Activated CD4-positive, alpha-beta memory T cell treated with anti-CD3 and anti-CD28 coated beads, Interleukin-2, amount 10 ng/mL, durations not matched to agents 7 days and 5 days (primary cell): ENCODE results near the gene CCDC88B. TPM values are rescaled to one million over a fixed set of nuclear protein-coding genes. Genes with fewer than 3 reads are reported as not detected.
A peak's percentile ranks its signal among the peaks of the same experiment; 100 is the strongest.

Experiments used
- CTCF ChIA-PET: fragments of 350-600 bp; sonication (Branson Sonifier 250); formaldehyde crosslinking; loops from one replicate; lab custom pipeline; 2021; ENCODE audit warnings: antibody characterized with exemption, inconsistent platforms; lab: Charles Lee
- POLR2A ChIA-PET: fragments of 350-600 bp; sonication (Branson Sonifier 250); formaldehyde crosslinking; loops from one replicate; lab custom pipeline; 2021; ENCODE audit warnings: antibody characterized with exemption; lab: Charles Lee
- DNase-seq: peaks from one replicate; pipeline ENCODE4 v3.0.0-alpha.2; 2020
- H3K27ac Mint-ChIP-seq: one replicate; pipeline ENCODE4 v1.8.0; 2021; ENCODE audit warnings: mild to moderate bottlenecking, mixed read lengths
- H3K27me3 Mint-ChIP-seq: one replicate; pipeline ENCODE4 v1.8.0; 2021; ENCODE audit warnings: mixed read lengths
- H3K36me3 Mint-ChIP-seq: one replicate; pipeline ENCODE4 v1.8.0; 2021; ENCODE audit warnings: low read depth, mixed read lengths
- H3K4me1 Mint-ChIP-seq: one replicate; pipeline ENCODE4 v1.8.0; 2021; ENCODE audit warnings: mixed read lengths
- H3K4me3 Mint-ChIP-seq: one replicate; pipeline ENCODE4 v1.8.0; 2021; ENCODE audit warnings: mild to moderate bottlenecking, mixed read lengths
- H3K9me3 Mint-ChIP-seq: one replicate; pipeline ENCODE4 v1.8.0; 2021; ENCODE audit warnings: mixed read lengths
- total RNA-seq, 2 experiments: library from RNA; stranded (reverse); gene quantifications; one replicate each; pipeline ENCODE4 v1.2.3, GENCODE V29; 2021

Gene CCDC88B
- 100 to 1,000 TPM in 1 of 2 experiments, 10 to 100 TPM in 1; 99.1 to 106 TPM for total RNA-seq

DNA sequence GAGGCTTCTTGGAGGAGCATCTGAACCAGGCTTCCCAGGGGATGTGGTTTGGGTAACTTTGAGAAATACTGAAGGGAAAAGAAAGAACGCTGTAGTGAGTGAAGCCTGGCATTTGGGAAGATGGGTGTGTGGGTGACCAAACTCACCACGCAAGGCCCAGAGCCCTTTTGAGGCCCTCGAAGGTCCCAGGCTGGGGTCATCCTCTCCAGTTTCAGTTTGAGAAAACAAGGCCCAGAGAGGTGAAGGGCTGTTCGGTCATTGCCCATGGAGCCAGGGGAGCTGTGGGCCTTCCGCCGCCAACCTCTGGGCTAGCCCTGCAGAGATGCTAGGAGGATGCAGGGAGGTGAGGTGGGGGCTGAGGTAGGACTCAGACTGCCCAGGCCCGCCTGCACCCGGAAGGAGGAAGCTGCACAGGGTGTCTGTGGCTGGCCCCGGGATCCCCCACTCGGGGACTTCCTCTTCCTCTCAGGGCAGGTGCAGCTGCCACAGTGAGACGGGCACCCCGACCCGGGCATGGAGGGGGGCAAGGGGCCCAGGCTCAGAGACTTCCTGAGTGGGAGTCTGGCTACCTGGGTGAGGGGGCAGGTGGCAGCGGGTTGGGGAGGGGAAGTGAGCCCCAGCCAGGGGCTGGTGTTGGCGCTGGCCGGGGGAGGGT is at the start of gene CCDC88B:
Gene CCDC88B (plus strand): TSS at position 451 of the 655 bp plus-strand sequence. CDS start 63 bp downstream, at position 514.
- Mint-ChIP-seq H3K27me3 (no peaks in the 10 kb centered on the region), H3K9me3 (no peaks in the 10 kb centered on the region), H3K4me1 (peaks cover 62% of the 10 kb centered on the region), H3K4me3 (peak within 1 kb of the TSS; percentile 92), H3K27ac (peak within 1 kb of the TSS; percentile 94), H3K36me3 (peaks cover 44% of the 10 kb centered on the region)
- ChIA-PET POLR2A (interaction anchor here (0.6 to 4.2 kb wide), 10 partner anchors 8 to 135 kb away, joined by 3 to 52 read pairs (median 6); partner anchors contain the start of genes ESRRA, PRDX5 and TRMT112), CTCF (interaction anchor here (1.5 to 7.4 kb wide), 3 partner anchors 8 to 22 kb away, joined by 6 to 70 read pairs (median 41); partner anchors contain the start of genes PRDX5 and TRMT112)
- peak; percentile 91 for DNase-seq

- peak overlapping the region; percentile 53 for H3K4me3 Mint-ChIP-seq
- DNase-seq = no peak
- no peaks in the 10 kb centered on the region for H3K9me3 Mint-ChIP-seq
- no peak overlapping the region for H3K27ac Mint-ChIP-seq
- POLR2A ChIA-PET = interaction anchor here (0.8 to 1.6 kb wide), 5 partner anchors 14 to 64 kb away, joined by 3 to 6 read pairs (median 3); partner anchors contain the start of genes ESRRA, NUDT22, PRDX5 and TRPT1
- peaks cover 20% of the 10 kb centered on the region for H3K4me1 Mint-ChIP-seq
- peaks cover 6% of the 10 kb centered on the region for H3K36me3 Mint-ChIP-seq
- H3K27me3 Mint-ChIP-seq = peaks cover 38% of the 10 kb centered on the region
- CTCF ChIA-PET = interaction anchor here (2.2 to 2.4 kb wide), 2 partner anchors 11 to 14 kb away, joined by 8 to 13 read pairs; no protein-coding TSS in a partner anchor
Observed at GRCh38 chr11:64290352-64291261, 49.4 kb upstream of the CCDC88B start.

- Mint-ChIP-seq H3K27ac (no peak within 1 kb of the TSS), H3K9me3 (no peaks in the 10 kb centered on the region), H3K27me3 (peaks cover 46% of the 10 kb centered on the region), H3K36me3 (peaks cover 6% of the 10 kb centered on the region), H3K4me1 (peaks cover 18% of the 10 kb centered on the region), H3K4me3 (peak within 1 kb of the TSS; percentile 53)
- ChIA-PET POLR2A (interaction anchor here (1.4 to 1.6 kb wide), 2 partner anchors 9 to 21 kb away, joined by 3 read pairs; no protein-coding TSS in a partner anchor), CTCF (interaction anchor here (2.4 kb wide), 1 partner anchor 10 kb away, joined by 13 read pairs; no protein-coding TSS in a partner anchor)
- DNase-seq = no peak
Observed at GRCh38 chr11:64291262-64291751, 48.7 kb upstream of the CCDC88B start, which contains the start of gene KCNK4. Gene KCNK4 (plus strand): TSS chr11:64291302. CDS start chr11:64293019, 1,717 bp downstream.

DNA sequence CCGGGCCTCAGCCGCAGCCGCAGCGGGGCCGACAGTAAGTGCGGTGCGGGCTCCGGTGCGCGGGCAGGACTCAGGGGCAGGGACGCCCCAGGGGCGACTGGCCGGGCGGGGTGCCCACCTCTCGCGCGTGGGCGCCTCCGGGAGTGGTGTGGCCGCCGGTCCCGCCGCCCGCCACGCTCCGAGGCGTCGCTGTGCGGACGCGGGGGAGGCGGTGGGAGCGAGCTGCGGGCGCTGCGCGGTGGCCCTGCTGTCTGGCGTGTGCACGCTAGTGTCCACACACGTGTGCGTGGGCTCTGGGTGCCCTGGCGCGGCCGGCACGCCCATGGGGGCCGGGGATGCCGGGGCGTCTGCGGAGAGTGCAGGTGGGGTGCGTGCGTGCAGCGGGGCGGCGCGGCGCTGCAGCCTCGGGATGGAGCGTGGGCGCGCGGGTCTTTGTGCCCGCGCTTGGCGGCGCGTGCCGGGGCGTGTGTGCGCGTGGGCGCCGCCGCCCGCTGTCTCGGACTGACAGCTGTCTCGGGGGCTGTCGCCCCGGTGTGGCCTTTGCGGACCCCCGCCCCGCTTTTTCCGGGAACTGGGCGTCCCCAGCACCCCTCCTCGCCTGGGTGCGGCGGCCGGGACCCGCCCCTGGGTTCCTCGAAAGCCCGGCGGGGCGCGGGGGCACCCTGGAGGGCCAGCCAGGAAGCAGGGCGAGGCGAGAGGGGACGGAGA is 48.1 kb upstream of the CCDC88B start:
- ChIA-PET POLR2A (interaction anchor here (1.0 to 1.4 kb wide), 2 partner anchors 9 to 12 kb away, joined by 3 read pairs; no protein-coding TSS in a partner anchor), CTCF (interaction anchor here (1.5 to 1.8 kb wide), 2 partner anchors 9 to 12 kb away, joined by 8 to 11 read pairs; no protein-coding TSS in a partner anchor)
- Mint-ChIP-seq H3K9me3 (no peaks in the 10 kb centered on the region), H3K27ac (no peak overlapping the region), H3K4me3 (no peak overlapping the region), H3K4me1 (peaks cover 12% of the 10 kb centered on the region), H3K36me3 (peaks cover 6% of the 10 kb centered on the region), H3K27me3 (peaks cover 51% of the 10 kb centered on the region)
- DNase-seq = no peak

DNA sequence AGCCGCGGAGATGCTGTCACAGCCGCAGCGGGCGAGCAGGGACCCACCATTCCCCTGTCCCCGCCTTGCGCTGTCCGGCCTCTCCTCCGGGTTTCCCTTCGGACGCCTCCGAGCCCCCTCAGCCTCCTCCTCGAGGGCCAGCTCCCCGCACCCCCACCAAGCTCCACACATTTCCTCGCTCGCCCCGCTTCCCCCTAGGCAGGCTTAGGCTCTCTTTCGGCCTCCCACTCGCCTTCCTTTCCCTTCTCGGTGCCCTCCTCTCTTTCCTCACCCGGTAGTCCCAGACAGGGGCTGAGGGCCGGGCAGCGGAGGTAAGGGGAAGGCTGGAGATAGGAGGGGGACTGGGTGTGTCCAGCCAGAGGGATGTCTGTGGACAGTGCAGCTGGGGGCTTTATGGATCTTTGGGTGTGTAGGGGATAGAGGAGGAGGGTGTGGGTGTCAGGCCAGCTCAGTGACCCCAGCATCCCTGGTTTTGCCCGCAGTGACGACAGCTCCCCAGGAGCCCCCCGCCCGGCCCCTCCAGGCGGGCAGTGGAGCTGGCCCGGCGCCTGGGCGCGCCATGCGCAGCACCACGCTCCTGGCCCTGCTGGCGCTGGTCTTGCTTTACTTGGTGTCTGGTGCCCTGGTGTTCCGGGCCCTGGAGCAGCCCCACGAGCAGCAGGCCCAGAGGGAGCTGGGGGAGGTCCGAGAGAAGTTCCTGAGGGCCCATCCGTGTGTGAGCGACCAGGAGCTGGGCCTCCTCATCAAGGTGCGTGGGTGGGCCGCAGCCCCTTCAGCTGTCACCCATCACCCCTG is 47.3 kb upstream of the CCDC88B start:
- Mint-ChIP-seq H3K4me1 (peaks cover 11% of the 10 kb centered on the region), H3K9me3 (no peaks in the 10 kb centered on the region), H3K27ac (no peak overlapping the region), H3K36me3 (peaks cover 6% of the 10 kb centered on the region), H3K27me3 (peaks cover 59% of the 10 kb centered on the region), H3K4me3 (peak overlapping the region; percentile 30)
- ChIA-PET CTCF (interaction anchor here (1.5 to 1.8 kb wide), 2 partner anchors 8 to 12 kb away, joined by 8 to 11 read pairs; no protein-coding TSS in a partner anchor), POLR2A (interaction anchor here (0.9 to 1.4 kb wide), 3 partner anchors 8 to 88 kb away, joined by 3 read pairs; no protein-coding TSS in a partner anchor)
- DNase-seq = no peak

GRCh38 chr11:64294774-64295173 is 45.2 kb upstream of the CCDC88B start:
- Mint-ChIP-seq H3K9me3 (no peaks in the 10 kb centered on the region), H3K36me3 (peaks cover 6% of the 10 kb centered on the region), H3K27ac (no peak overlapping the region), H3K4me3 (no peak overlapping the region), H3K4me1 (peaks cover 13% of the 10 kb centered on the region), H3K27me3 (peaks cover 77% of the 10 kb centered on the region)
- ChIA-PET CTCF (interaction anchor here (1.3 to 1.5 kb wide), 2 partner anchors 23 to 107 kb away, joined by 3 to 4 read pairs; no protein-coding TSS in a partner anchor), POLR2A (interaction anchor here (1.2 kb wide), 1 partner anchor 10 kb away, joined by 4 read pairs; the partner anchor contains the start of gene ESRRA)
- no peak for DNase-seq

DNA sequence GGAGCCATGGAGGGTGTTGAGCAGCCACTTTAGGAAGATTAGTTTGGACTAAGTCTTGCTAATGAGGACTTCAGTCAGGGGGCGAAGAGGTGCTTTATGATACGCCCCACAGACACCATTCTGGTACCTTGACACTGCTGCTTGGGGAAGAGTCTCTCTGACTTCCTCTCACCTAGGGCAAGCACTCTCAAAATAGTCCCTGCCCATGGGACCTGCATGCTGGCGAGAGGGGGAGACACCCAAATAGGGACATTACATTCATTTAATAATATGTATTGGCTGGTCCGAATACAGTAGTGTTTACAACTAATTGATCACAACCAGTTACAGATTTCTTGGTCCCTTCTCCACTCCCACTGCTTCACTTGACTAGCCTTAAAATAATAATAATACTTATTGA is 44.2 kb upstream of the CCDC88B start:
- Mint-ChIP-seq H3K27me3 (peaks cover 78% of the 10 kb centered on the region), H3K27ac (no peak overlapping the region), H3K4me1 (peaks cover 20% of the 10 kb centered on the region), H3K36me3 (peaks cover 2% of the 10 kb centered on the region), H3K4me3 (no peak overlapping the region), H3K9me3 (no peaks in the 10 kb centered on the region)
- ChIA-PET CTCF (interaction anchor here (1.3 kb wide), 1 partner anchor 108 kb away, joined by 3 read pairs; no protein-coding TSS in a partner anchor), POLR2A (interaction anchor here (1.7 kb wide), 1 partner anchor 104 kb away, joined by 4 read pairs; no protein-coding TSS in a partner anchor)
- no peak for DNase-seq

- no peak overlapping the region for H3K4me3 Mint-ChIP-seq
- DNase-seq = no peak
Observed at GRCh38 chr11:64296236-64296635, 43.8 kb upstream of the CCDC88B start.

GRCh38 chr11:64296830-64297698 is 42.9 kb upstream of the CCDC88B start:
- ChIA-PET POLR2A (interaction anchor here (1.7 kb wide), 1 partner anchor 106 kb away, joined by 4 read pairs; no protein-coding TSS in a partner anchor), CTCF (interaction anchor here (1.7 kb wide), 1 partner anchor 297 kb away, joined by 3 read pairs; no protein-coding TSS in a partner anchor)
- no peaks in the 10 kb centered on the region for H3K9me3 Mint-ChIP-seq

More at GRCh38 chr11:64296236-64296635, 43.8 kb upstream of the CCDC88B start:
- Mint-ChIP-seq H3K36me3 (no peaks in the 10 kb centered on the region), H3K27ac (no peak overlapping the region), H3K4me1 (peaks cover 22% of the 10 kb centered on the region), H3K27me3 (peaks cover 78% of the 10 kb centered on the region), H3K9me3 (no peaks in the 10 kb centered on the region)
- CTCF ChIA-PET = no interaction called here
- POLR2A ChIA-PET = interaction anchor here (1.7 kb wide), 1 partner anchor 105 kb away, joined by 4 read pairs; no protein-coding TSS in a partner anchor

DNA sequence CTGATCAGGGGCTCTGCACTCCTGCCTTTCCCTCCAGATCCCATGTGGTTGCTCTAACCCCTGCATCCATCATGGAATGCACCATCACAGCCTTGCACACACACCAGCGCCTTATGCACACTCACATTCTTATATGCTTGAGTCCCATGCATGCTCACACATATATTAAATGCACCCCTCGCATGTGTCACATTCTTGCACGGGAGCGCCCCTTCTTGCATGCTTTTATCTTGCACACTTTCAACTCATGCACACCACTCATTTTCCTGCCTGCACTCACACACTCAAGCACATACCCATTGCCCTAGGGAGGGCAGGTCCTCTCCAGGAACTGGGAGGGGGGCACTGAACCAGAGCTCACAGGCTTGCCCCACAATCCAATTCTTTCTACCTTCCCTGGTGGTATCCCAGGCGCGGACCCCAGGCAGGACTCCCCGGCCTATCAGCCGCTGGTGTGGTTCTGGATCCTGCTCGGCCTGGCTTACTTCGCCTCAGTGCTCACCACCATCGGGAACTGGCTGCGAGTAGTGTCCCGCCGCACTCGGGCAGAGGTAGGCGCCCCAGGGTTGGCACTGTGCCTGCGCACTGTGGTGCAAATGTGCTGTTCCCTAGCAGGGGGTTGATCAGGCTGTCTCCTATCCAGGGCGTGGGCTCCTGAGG is 42.2 kb upstream of the CCDC88B start:
- Mint-ChIP-seq H3K27me3 (peaks cover 78% of the 10 kb centered on the region), H3K9me3 (no peaks in the 10 kb centered on the region), H3K27ac (no peak overlapping the region), H3K4me3 (no peak overlapping the region), H3K4me1 (peaks cover 24% of the 10 kb centered on the region), H3K36me3 (no peaks in the 10 kb centered on the region)
- no peak for DNase-seq
- ChIA-PET POLR2A (no interaction called here), CTCF (interaction anchor here (1.2 to 1.7 kb wide), 3 partner anchors 93 to 297 kb away, joined by 3 to 4 read pairs (median 3); no protein-coding TSS in a partner anchor)

More at GRCh38 chr11:64296830-64297698, 42.9 kb upstream of the CCDC88B start:
- Mint-ChIP-seq H3K4me1 (peaks cover 27% of the 10 kb centered on the region), H3K4me3 (no peak overlapping the region), H3K36me3 (no peaks in the 10 kb centered on the region), H3K27ac (no peak overlapping the region), H3K27me3 (peaks cover 82% of the 10 kb centered on the region)
- DNase-seq = no peak
